Suprapubic skin (tissue), 4 donors: ENCODE measurements around the gene ZMYND10.

ENCODE experiments used
- CTCF ChIP-seq, 2 donors: fragments of 200-600 bp in 1 of 2; fragments of 450-650 bp in 1 of 2; sonication (generic) in 1 of 2; IDR thresholded peaks; one replicate each; pipeline ENCODE4 v1.5.1; 2016 to 2019; ENCODE audit warnings: antibody characterized with exemption in 2 of 2, mild to moderate bottlenecking in 1 of 2, moderate library complexity in 1 of 2
- EP300 ChIP-seq: sonication (generic); formaldehyde crosslinking; IDR thresholded peaks from one replicate; pipeline ENCODE4 v1.6.1; 2017; ENCODE audit warnings: antibody characterized with exemption
- POLR2A ChIP-seq, 2 donors: fragments of 450-650 bp; IDR thresholded peaks; one replicate each; pipeline ENCODE4 v1.6.1; 2017; ENCODE audit warnings: antibody characterized with exemption in 2 of 2, mild to moderate bottlenecking in 2 of 2, moderate library complexity in 2 of 2
- POLR2AphosphoS5 ChIP-seq, 3 donors: sonication (generic); formaldehyde crosslinking; IDR thresholded peaks; one replicate each; pipeline ENCODE4 v1.6.1; 2017; ENCODE audit warnings: antibody characterized with exemption in 3 of 3

- TF ChIP-seq POLR2A (IDR thresholded peaks at IDR 0.05) (no peak), CTCF (IDR thresholded peaks at IDR 0.05) (no peak), POLR2AphosphoS5 (IDR thresholded peaks at IDR 0.05) (no peak), EP300 (no peak)
Measured at GRCh38 chr3:50317300-50317699, 28.2 kb downstream of the ZMYND10 start.
